ENCODE data around the gene RNF31.

The RNF31 gene

DNA sequence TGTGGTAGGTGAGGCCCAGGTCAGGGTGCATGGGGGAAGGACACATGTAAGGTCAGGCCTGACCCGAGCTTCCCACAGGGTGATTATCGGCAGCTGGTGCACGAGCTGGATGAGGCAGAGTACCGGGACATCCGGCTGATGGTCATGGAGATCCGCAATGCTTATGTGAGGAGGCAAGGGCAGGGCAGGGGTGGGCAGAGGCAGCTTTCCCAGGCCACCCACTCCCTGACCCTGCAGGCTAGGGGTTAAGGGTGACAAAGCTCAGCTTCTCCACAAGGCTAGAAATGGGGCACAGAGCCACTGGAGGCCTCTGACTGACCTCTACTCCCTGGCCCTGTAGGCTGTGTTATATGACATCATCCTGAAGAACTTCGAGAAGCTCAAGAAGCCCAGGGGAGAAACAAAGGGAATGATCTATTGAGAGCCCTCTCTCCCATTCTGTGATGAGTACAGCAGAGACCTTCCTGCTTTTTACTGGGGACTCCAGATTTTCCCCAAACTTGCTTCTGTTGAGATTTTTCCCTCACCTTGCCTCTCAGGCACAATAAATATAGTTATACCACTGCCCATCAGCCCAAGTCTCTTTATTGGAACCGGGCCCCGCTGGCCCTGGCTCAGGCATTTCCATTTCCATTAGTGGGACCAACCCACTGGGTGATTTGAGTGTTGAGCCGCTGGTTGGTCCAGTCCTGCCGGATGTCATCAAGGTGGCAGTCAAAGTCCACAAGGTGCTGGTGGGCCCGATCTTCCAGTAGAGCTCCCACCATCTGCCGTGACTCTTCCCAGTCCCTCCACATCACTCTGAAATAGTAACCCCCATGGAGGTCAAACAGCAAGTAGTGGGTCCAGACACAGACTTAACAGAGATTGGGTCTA, 8.7 kb upstream of the RNF31 start:
- DNase-seq = no peak

- DNase-seq = peak; percentile 54
Measured at GRCh38 chr14:24139272-24139934, 7.9 kb upstream of the RNF31 start.

- DNase-seq = peak; percentile 100
Measured at GRCh38 chr14:24141097-24141880, 6.0 kb upstream of the RNF31 start, which contains the start of gene EMC9. Gene EMC9, minus strand, starts transcription at chr14:24141591. Its CDS starts 287 bp downstream, at chr14:24141304.

DNA sequence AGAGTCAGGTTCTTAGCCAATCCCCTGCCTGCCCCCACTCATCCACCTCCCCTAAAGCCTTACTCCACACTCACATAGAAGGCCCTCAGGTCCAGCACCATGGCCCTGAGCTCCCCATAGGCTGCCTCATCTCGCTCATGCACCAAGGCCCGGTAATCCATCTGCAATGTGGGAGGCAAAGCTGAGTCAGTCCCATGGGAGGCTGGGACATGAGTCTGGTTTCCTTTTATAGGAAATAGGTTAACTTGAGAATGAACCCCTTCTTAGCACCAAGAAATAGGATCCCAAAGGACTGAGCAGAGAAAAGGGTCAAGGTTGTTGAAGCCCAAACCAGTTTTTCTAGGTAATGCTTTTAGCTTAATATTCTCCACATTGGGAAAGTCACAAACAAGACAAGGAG, 3.8 kb upstream of the RNF31 start:
- no peak for DNase-seq

- no peak for DNase-seq
Measured at GRCh38 chr14:24144451-24144850, 2.8 kb upstream of the RNF31 start.

DNA sequence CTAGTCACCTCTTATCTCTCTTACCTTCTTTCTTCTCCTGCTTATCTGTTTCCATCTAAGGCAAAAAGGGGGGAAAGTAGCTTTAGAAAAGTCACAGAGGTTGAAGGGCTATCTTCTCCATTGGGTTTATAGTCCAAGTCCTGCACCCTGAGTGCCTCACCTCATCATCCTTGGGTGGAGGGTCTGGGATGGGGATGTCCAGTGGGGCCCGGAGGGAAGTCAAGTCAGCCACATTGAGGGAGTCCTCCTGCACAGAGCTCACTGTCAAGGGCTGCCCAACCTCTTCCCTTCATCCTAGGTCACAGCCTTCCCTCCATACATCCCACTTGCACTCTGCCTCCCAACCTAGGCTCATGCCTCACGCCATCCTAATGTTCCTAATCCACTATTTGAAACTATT, 2.1 kb upstream of the RNF31 start:
- DNase-seq = no peak

DNA sequence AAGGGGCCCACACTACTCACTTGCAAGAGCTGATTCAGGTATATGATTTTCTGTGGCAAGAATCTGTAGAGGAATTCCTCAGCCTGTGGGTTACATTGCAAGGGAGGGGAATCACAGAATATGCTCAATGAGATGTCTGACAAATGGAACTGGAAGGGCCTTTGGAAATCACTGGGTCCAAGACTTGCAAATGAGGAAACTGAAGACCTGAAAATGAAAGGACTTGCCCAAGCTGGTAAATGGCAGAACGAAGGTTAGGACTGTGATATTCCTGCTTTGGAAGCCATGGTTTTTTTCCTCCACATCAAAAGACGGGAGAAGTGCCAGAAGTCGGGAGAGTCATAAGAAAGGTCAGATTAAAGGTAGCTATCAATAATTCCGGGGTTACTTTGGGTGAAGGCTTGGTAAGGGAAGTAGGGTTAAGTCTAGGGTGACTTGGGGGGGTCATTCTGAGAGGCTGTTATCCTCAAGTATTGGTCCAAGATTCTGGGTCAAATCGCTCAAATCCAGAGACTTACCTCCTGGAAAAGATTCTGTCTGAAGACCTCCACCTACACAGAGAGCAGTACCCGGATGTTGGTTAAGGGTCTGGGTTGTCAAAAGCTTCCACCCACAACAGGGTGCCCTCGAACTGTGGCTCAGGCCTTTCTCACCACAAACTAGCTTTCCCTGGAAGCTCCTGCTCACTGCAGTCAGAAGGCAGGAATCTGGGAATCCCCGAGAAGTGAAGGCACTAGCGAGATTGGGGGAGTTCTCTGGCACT, 1.4 kb upstream of the RNF31 start:
- DNase-seq = no peak

DNA sequence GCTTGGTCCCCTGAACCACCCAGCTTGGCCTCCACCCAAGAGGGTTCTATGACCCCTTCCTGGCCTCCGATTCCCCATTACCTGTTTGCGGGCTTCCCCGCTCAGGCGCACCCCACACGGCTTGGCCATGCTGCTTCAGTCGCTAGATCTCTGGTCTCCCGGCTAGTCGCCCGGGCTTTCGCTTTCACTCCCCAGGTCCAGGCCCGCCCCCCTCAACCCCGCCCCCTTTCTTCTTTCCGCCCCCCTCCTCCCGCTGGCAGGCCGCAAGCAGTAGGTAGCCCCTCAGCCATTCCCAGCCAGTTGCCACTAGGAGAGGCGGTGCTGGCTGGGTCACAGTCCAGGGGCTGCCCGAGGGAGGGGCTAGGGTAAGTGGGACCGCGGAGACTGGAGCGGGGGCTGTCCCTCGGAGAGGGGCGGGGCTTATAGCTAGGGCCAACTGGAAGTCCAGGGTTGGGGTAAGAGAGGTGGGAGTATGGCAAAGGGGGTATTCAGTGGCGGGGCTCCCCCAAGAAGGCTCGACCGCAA, 783 bp upstream of the RNF31 start, which contains the start of gene PSME2:
Gene PSME2 (minus strand): TSS at position 158 of the 525 bp plus-strand sequence. CDS start 29 bp downstream, at position 129.
- peak; percentile 97 for DNase-seq

GRCh38 chr14:24147761-24148428, 597 bp downstream of the RNF31 start:
- DNase-seq = no peak

GRCh38 chr14:24149302-24149969, 2.1 kb downstream of the RNF31 start:
- no peak for DNase-seq

DNA sequence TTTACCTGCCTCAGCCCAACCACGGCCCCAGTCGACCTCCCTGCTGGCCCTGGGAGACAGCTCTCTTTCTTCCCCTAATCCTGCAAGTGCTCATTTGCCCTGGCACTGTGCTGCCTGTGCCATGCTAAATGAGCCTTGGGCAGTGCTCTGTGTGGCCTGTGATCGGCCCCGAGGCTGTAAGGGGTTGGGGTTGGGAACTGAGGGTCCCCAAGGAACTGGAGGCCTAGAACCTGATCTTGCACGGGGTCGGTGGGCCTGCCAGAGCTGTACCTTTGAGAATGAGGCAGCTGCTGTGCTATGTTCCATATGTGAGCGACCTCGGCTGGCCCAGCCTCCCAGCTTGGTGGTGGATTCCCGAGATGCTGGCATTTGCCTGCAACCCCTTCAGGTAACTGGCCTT, 2.8 kb downstream of the RNF31 start:
- no peak for DNase-seq

GRCh38 chr14:24150567-24150966, 3.3 kb downstream of the RNF31 start:
- DNase-seq = no peak

DNA sequence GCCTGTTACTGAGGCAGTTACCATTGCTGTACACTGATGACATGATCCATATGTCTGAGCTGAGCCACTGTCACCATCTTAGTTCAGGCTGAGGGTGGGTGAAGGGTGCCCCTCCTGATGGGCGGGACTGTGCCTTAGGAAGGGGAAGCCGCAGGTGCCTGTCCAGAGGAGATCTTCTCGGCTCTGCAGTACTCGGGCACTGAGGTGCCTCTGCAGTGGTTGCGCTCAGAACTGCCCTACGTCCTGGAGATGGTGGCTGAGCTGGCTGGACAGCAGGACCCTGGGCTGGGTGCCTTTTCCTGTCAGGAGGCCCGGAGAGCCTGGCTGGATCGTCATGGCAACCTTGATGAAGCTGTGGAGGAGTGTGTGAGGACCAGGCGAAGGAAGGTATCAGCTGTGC, 3.7 kb downstream of the RNF31 start:
- DNase-seq = no peak

- no peak for DNase-seq
Measured at GRCh38 chr14:24151404-24152080, 4.2 kb downstream of the RNF31 start.

DNA sequence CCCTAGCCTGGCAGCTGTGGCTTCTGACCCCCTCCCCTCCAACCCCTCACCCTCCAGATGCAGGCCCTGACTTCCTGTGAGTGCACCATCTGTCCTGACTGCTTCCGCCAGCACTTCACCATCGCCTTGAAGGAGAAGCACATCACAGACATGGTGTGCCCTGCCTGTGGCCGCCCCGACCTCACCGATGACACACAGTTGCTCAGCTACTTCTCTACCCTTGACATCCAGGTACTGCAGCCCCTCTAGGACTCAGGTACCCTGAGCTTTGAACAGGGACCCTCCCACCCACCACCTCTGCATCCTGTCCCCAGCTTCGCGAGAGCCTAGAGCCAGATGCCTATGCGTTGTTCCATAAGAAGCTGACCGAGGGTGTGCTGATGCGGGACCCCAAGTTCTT, 7.8 kb downstream of the RNF31 start:
- no peak for DNase-seq

DNA sequence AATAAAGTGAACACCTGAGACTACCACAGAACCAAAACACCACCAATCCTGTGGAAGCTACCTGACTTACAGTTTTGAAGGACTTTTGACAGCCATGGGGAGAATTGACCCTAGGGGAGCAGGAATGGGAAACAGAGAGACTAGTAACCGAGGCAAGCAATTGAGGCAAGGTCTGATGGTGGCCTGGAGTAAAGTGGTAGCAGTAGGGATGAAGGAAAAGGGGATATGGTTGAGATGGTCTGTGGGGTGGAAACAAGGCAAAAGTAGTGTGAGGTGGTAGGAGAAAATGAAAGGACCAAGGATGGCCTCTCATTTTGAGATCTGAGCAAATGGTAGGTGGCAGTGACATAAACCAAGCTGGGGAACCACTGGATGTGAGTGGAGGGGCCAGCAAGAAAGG, 9.5 kb downstream of the RNF31 start:
- DNase-seq = no peak

DNA sequence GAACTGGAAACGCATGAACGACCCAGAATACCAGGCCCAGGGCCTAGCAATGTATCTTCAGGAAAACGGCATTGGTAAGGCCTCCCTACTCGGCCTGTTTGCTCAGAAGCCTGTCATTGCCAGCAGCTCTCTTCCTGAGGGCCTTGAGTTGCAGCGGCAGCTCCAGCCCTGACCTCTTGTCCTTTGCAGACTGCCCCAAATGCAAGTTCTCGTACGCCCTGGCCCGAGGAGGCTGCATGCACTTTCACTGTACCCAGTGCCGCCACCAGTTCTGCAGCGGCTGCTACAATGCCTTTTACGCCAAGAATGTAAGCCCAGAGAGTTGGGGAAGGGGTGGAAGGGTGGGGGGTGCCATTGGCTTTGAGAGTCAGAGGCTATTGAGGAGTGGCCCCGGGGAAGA, 10.0 kb downstream of the RNF31 start:
- no peak for DNase-seq

GRCh38 chr14:24159777-24160498, 12.6 kb downstream of the RNF31 start:
- no peak for DNase-seq

GRCh38 chr14:24160499-24160849, 13.2 kb downstream of the RNF31 start:
- no peak for DNase-seq
